Psoas muscle (tissue), 8 donors: ENCODE measurements around the gene TBK1. TPM values are rescaled to one million over a fixed set of nuclear protein-coding genes. Genes with fewer than 3 reads are reported as not detected.

Source experiments
- ATAC-seq, 4 donors: fragments of 200-7000 bp; cut with Tn5 transposase; one replicate each; pipeline ENCODE4 v1.9.1; 2020; ENCODE audit warnings: moderate library complexity in 3 of 4, mild to moderate bottlenecking in 2 of 4
- DNase-seq, 2 donors: peaks; one replicate each; pipeline ENCODE4 v3.0.0-alpha.2; 2020
- H3K27ac ChIP-seq: fragments of 200-600 bp; one replicate; pipeline ENCODE4 v1.8.0; 2022
- H3K27me3 ChIP-seq, 3 donors: fragments of 200-600 bp in 1 of 3; one replicate each; pipeline versions ENCODE4 v1.6.1 to v1.8.0; 2013 to 2022; ENCODE audit warnings: low read length in 2 of 3, mild to moderate bottlenecking in 2 of 3, moderate library complexity in 1 of 3; ENCODE audit not compliant: insufficient read depth in 3 of 3
- H3K36me3 ChIP-seq, 2 donors: fragments of 200-600 bp in 1 of 2; one replicate each; pipeline versions ENCODE4 v1.6.1 to v1.8.0; 2013 to 2022; ENCODE audit warnings: low read depth in 1 of 2, mild to moderate bottlenecking in 1 of 2, moderate library complexity in 1 of 2; ENCODE audit not compliant: insufficient read depth in 1 of 2
- H3K4me1 ChIP-seq: fragments of 200-600 bp; one replicate; pipeline ENCODE4 v1.8.0; 2022
- H3K4me3 ChIP-seq: fragments of 200-600 bp; one replicate; pipeline ENCODE4 v1.8.0; 2022; ENCODE audit warnings: mild to moderate bottlenecking
- H3K9me3 ChIP-seq: fragments of 200-600 bp; one replicate; pipeline ENCODE4 v1.8.0; 2022
- WGBS, 3 donors: extraction: QIAGEN DNeasy Blood & Tissue Kit; methylation state at CpG; one replicate each; pipeline versions ENCODE4 v1.1.6 to v1.1.7; 2013; 5-methylcytosine and 5-hydroxymethylcytosine counted together
- intact Hi-C, 2 donors: fragments of 100-400 bp; cut with DNase I; formaldehyde crosslinking; loops; one replicate each; pipeline versions ENCODE4 v1.11.0 to v1.14.2; 2022
- polyA plus RNA-seq, 3 donors: library from polyadenylated mRNA; stranded (reverse); fragments of 200-250 nt; gene quantifications; one replicate each; pipeline ENCODE4 v1.2.3, GENCODE V29; 2013
- total RNA-seq, 4 donors: library from RNA; stranded (reverse); fragmentation: NEBNext Ultra II Directional in 2 of 4; extraction: Animal tissue kit (Norgen Biotek cat#: 25700) in 2 of 4; gene quantifications; one replicate each; pipeline versions ENCODE4 v1.2.1 to v1.2.4, GENCODE V29; 2021 to 2023
- TF ChIP-seq, protein P1 (sequence below): fragments of 200-600 bp; IDR thresholded peaks from one replicate; pipeline ENCODE4 v1.8.0; 2022; ENCODE audit warnings: antibody characterized with exemption
- donor health status: healthy with polysubstance abuse.
- donor health status: DM: no; HTN: no; CAD: no; lungs with moderate emphysema.
- donor health status: Bipolar disorder and iron deficiency.
- donor health status: healthy.
- donor health status: DM: yes; HTN: yes; CAD: no.
- donor health status: DM: no; HTN: no; CAD: no.
- donor health status: DM: no; HTN: no; CAD: no.
- donor health status: DM: yes; HTN: yes; CAD: no.

TBK1 gene
- total and polyA plus RNA-seq, 7 donors = 11.6 to 39.8 (median 19.9) TPM

- TF ChIP-seq, protein P1, sequence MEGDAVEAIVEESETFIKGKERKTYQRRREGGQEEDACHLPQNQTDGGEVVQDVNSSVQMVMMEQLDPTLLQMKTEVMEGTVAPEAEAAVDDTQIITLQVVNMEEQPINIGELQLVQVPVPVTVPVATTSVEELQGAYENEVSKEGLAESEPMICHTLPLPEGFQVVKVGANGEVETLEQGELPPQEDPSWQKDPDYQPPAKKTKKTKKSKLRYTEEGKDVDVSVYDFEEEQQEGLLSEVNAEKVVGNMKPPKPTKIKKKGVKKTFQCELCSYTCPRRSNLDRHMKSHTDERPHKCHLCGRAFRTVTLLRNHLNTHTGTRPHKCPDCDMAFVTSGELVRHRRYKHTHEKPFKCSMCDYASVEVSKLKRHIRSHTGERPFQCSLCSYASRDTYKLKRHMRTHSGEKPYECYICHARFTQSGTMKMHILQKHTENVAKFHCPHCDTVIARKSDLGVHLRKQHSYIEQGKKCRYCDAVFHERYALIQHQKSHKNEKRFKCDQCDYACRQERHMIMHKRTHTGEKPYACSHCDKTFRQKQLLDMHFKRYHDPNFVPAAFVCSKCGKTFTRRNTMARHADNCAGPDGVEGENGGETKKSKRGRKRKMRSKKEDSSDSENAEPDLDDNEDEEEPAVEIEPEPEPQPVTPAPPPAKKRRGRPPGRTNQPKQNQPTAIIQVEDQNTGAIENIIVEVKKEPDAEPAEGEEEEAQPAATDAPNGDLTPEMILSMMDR = no peak
- Histone ChIP-seq H3K36me3 (peaks cover 12 to 83% of the 10 kb centered on the region in 2 donors), H3K4me3 (no peak overlapping the region), H3K27me3 (no peaks in the 10 kb centered on the region), H3K4me1 (peaks cover 23% of the 10 kb centered on the region), H3K9me3 (no peaks in the 10 kb centered on the region), H3K27ac (peak overlapping the region; percentile 79)
- 80 to 86% (median 82%) methylated on average over 2 of the region's 2 CpGs for WGBS, 3 donors
- ATAC-seq = peak; percentile 90 to 93 (median 91)
- DNase-seq = peak in 1 of 2 donors; percentile 67
- intact Hi-C loops = loop anchor here in 1 of 2 donors (2.0 kb wide), 1 partner anchor 17 kb away; the partner anchor contains the start of gene TBK1
Observed at GRCh38 chr12:64469455-64470142, 17.7 kb downstream of the TBK1 start.

DNA sequence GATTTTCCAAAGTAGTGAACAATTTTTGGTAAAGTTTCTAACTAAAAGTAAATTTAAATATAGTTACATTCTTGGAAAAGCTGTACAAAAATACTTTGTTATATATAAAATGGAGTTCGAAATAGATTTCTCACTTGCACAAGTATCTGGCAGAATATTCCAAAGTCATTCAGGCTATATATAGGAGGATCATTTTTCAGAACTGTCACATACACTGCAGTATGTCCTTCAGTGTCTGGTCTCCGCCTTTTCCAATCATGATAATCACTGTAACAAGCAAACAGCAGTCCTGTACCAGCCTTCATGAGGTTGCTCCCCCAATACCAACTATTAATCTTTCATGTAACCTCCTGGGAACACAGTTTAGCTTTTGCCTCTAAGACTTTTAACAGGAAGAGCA, 18.6 kb downstream of the TBK1 start:
- no peak for DNase-seq
- intact Hi-C loops = no loop called here
- Histone ChIP-seq H3K36me3 (peaks cover 17 to 83% of the 10 kb centered on the region in 2 donors), H3K27me3 (no peaks in the 10 kb centered on the region), H3K4me1 (peaks cover 23% of the 10 kb centered on the region), H3K4me3 (no peak overlapping the region), H3K9me3 (peaks cover 2% of the 10 kb centered on the region), H3K27ac (peak overlapping the region; percentile 79)
- peak; percentile 75 to 90 (median 86) for ATAC-seq
- 26 to 39% (median 30%) methylated on average over 2 of the region's 2 CpGs for WGBS, 3 donors
- TF ChIP-seq, protein P1 = no peak

DNA sequence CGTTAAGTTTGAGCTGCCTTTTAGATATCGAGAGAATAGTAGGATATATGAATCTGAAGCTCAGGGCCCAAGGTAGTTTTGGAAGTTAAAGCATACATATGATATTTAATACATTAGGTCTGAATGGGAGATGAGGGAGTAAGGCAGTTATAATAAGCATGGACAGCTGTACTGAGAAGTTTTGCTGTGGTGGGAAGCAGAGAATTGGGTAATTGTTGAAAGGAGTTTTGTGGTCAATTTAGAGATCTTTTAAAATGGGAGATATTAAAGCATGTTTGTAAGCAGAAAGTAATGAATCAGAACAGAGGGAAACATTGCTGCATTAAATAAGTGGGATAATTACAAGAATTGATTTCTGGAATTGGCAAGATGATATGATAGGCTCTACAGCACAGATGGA, 21.3 kb downstream of the TBK1 start:
- peaks cover 23% of the 10 kb centered on the region for H3K4me1 ChIP-seq
- H3K27ac ChIP-seq = no peak overlapping the region
- DNase-seq (no peak), ATAC-seq (no peak)
- H3K27me3 ChIP-seq = no peaks in the 10 kb centered on the region
- H3K9me3 ChIP-seq = peaks cover 17% of the 10 kb centered on the region
- H3K36me3 ChIP-seq = peaks cover 15 to 78% of the 10 kb centered on the region in 2 donors
- 87 to 91% (median 88%) methylated on average over 2 of the region's 2 CpGs for WGBS, 3 donors
- H3K4me3 ChIP-seq = no peak overlapping the region
- TF ChIP-seq, protein P1 = no peak
- intact Hi-C loops = no loop called here

DNA sequence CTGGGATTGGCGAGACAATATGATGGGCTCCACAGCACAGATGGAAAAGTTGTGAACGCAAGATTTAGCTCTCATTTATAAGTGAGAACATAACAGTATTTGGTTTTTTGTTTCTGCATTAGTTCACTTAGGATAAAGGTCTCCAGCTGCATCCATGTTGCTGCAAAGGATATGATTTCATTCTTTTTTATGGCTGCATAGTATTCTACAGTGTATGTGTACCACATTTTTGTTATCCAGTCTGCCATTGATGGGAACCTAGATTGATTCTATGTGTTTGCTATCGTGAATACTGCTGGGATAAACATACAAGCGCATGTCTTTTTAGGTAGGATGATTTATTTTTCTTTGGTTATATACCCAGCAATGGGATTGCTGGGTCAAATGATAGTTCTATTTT, 23.6 kb downstream of the TBK1 start:
- 97 to 99% (median 97%) methylated on average over 4 of the region's 4 CpGs for WGBS, 3 donors
- DNase-seq (no peak), ATAC-seq (no peak)
- H3K4me3 ChIP-seq = no peak overlapping the region
- peaks cover 15 to 82% of the 10 kb centered on the region in 2 donors for H3K36me3 ChIP-seq
- no peaks in the 10 kb centered on the region for H3K27me3 ChIP-seq
- peaks cover 17% of the 10 kb centered on the region for H3K9me3 ChIP-seq
- TF ChIP-seq, protein P1 = no peak
- H3K27ac ChIP-seq = no peak overlapping the region
- H3K4me1 ChIP-seq = peaks cover 4% of the 10 kb centered on the region
- intact Hi-C loops = no loop called here
